Daoy (cell line): ENCODE data around the gene SMG5. TPM values are rescaled to one million over a fixed set of nuclear protein-coding genes. Genes with fewer than 3 reads are reported as not detected.
"Not testable (repeated sequence)": the region's sequence is repeated elsewhere in the genome, so short reads cannot be mapped to it uniquely, and the experiment has no call there.

ENCODE experiments used
- DNase-seq: peaks from one replicate; pipeline ENCODE4 v3.0.0-alpha.2; 2015; ENCODE audit warnings: low read depth
- total RNA-seq: library from RNA; depleted of rRNA; stranded (reverse); fragments of >200 nt; shearing (Covaris generic); gene quantifications from 2 replicates; pipeline ENCODE4 v1.2.3, GENCODE V29; 2014; rRNA removed

Gene SMG5, protein sequence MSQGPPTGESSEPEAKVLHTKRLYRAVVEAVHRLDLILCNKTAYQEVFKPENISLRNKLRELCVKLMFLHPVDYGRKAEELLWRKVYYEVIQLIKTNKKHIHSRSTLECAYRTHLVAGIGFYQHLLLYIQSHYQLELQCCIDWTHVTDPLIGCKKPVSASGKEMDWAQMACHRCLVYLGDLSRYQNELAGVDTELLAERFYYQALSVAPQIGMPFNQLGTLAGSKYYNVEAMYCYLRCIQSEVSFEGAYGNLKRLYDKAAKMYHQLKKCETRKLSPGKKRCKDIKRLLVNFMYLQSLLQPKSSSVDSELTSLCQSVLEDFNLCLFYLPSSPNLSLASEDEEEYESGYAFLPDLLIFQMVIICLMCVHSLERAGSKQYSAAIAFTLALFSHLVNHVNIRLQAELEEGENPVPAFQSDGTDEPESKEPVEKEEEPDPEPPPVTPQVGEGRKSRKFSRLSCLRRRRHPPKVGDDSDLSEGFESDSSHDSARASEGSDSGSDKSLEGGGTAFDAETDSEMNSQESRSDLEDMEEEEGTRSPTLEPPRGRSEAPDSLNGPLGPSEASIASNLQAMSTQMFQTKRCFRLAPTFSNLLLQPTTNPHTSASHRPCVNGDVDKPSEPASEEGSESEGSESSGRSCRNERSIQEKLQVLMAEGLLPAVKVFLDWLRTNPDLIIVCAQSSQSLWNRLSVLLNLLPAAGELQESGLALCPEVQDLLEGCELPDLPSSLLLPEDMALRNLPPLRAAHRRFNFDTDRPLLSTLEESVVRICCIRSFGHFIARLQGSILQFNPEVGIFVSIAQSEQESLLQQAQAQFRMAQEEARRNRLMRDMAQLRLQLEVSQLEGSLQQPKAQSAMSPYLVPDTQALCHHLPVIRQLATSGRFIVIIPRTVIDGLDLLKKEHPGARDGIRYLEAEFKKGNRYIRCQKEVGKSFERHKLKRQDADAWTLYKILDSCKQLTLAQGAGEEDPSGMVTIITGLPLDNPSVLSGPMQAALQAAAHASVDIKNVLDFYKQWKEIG
- 59.9 and 61.0 TPM in 2 replicates for total RNA-seq

DNA sequence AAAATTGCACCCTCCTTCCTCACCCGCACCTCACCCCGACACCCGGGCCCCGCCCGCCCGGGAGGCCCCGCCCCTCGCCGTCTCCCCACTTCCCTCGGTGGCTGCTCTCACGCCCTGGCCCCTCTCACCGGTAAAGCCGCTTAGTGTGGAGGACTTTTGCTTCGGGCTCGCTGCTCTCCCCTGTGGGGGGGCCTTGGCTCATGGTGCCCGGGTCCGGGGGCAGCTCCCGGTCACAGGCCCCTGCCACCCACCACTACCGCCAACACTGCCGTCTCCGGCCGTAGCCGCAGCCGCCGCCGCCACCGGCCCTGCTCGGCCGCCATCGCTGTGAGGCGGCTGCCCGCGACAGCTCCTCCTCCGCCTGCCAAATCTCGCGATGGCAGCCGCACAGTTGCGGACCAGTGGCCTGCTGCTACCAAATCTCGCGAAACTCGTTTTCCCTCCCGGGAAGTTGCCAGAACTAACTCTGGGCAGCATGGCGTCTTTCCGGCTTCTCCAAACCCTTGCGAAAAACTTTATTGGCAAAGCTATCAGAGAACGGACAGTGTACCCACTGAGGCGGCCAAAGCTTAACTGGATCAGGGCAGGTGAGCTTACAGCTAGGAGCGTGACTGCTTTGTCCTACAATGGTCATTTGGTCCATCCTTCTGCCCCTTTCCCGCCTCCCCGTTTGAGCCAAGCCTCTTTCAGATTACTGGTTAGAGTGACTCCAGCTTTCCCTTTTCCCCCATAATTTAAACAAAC lies at the start of gene SMG5:
TSS of gene SMG5 (minus strand) at position 347 of the 744 bp plus-strand sequence. CDS start at position 202, 145 bp downstream.
- DNase-seq: peak; percentile 99

DNA sequence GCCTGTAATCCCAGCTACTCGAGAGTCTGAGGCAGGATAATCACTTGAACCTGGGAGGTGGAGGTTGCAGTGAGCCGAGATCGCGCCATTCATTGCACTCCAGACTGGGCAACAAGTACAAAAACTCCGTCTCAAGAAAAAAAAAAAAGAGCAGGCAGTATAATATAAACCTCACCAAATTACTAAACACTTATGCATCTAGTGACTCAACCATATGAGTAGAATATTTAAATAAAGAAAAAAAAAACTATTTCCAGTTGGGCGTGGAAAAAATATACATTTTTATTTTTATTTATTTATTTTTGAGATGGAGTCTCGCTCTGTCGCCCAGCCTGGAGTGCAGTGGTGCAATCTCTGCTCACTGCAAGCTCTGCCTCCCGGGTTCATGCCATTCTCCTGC lies 40.6 kb upstream of the SMG5 start:
- not testable (repeated sequence) for DNase-seq

DNA sequence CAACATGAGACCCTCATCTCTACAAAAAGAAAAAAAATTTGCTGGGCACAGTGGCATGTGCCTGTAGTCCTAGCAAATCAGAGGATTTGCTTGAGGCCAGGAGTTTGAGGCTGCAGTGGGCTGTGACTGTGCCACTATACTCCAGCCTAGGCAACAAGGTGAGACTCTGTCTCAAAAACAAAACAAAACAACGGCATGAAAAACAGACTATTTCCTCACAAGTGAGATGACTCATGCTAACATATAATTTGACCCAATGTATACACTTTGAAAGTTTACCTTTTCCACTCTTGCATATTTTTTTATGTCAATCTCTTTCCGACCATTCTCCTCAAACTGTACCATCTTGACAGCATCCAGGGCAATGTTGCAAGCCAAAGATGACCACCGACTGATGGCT lies 37.9 kb upstream of the SMG5 start:
- no peak for DNase-seq

DNA sequence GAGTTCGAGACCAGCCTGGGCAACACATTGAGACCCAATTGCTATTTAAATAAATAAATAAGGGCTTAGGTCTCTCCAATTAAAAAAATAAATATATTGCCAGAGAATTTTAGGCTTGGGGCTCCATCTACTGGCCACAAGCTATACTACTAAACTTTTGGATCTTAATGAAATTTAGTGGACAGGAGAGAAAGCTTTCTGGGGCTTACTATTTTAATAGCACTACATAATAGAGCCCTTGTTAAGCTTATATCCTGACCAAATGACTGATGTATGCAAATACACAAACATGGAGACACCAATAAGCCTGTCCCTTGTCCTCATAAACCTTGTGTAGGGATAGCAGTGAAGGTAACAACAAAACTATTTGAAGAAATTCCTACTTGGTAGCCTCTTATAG lies 37.0 kb upstream of the SMG5 start:
- DNase-seq: no peak

DNA sequence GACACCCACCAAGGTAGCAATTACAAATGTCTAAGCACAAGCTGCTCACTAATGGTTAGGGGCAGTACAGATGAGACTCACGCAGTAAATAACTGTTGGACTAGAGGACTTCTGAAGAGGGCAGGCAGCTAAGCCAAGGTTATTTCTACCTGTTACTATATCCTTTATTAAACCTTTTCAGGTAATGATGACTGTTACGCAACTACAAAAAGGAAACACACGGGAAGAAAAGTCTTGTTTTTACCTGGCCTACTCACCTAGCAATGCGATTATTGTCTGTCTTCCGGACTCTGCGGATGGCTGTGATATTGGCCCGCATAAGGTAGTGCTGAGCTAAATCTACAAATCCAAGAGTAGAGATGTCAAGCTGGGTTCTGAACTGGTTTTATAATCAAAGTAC lies 34.3 kb upstream of the SMG5 start:
- DNase-seq: no peak

DNA sequence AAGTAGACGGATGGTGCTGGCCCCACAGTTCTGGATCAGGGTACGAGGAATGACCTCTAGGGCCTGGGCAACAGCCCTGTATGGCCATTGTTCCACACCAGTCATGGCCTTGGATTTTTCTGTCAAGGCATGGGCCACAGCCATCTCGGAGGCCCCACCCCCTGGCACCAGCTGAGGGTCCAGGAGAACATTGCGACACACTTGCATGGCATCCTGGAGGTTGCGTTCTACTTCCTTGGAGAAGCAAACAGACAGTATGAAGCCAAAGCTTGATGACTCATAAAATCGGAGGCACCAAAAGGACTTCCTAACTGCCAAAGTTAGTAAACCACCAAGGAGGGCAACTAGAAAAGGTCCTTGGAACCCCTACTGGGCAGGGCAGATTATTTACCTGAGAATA lies 28.3 kb upstream of the SMG5 start:
- DNase-seq: no peak

DNA sequence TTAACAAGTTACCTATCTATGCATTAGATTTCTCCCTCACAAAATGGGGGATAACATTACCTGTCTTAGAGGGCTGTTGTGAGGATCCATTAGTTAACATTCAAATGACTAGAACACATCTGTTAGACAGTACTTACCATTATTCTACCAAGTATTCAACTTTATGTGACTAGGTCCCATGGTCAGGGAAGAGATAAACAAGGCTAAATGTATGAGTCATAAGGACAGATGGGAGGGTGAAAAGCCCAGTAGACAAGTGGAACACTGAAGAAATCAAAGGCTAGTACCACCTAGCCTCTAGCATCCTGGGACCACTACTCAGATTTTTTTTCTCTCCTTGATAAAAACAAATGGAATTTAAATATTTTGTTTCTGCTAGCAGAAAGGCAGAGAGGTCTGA lies 25.5 kb upstream of the SMG5 start:
- DNase-seq: no peak

DNA sequence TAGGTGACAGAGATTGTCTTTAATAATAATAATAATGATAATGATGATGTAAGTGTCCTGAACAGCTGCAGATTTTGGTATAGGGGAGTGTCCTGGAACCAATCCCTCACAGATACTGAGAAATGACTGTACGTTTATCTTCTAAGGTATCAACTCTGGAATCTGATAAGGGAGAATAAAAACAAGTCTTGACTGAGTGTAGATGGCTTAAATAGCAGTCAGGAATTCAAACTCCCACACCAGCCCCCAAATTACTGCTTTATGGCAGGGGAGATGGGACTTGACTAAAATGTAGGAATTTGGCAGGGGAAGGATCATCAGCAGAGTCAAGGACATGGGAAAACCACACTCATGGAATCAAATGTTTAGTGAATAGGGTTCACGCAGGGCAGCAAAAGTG lies 22.6 kb upstream of the SMG5 start:
- DNase-seq: no peak

DNA sequence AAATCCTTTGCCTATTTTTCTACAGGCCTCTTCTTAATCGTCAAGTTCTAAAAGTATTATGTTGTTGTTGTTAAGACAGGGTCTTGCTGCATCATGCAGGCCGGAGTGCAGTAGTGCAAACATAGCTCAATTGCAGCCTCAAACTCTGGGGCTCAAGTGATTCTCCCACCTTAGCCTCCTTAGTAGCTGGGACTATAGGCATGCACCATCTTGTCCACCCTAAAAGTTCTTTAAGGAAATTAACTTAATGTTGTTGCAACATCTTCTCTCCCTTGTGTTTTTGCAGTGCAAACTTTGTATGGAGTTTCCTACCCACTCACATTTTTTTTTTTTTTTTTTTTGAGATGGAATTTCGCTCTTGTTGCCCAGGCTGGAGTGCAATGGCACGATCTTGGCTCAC lies 20.6 kb upstream of the SMG5 start:
- DNase-seq: no peak

DNA sequence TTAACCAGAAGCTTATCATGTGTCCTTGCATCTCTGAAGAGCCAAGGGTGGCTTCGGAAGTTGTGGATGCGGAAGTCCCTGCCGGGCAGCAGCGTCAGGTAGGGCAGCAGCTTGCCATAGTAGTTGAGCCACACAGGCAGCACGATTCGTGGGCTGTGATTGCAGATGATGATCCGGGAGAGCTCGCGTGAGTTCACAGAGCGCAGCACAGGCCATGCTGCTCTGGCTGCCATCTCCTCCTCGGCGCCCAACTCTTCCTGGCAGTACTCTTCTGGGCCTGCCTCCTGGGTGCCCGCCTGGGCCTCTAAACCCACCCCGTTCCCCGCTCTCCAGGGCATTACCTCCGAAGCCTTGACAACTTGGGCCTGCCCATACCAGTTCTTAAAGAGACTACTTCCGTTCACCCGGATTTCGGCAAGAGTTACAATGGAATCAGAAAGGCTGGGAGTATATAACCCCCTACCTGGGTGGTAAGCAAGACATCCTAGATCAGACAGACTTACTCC lies 16.3 kb upstream of the SMG5 start, which contains the start of gene VHLL:
TSS of gene VHLL (minus strand) at position 456 of the 506 bp plus-strand sequence. CDS start at position 338, 118 bp downstream.
- DNase-seq: no peak

DNA sequence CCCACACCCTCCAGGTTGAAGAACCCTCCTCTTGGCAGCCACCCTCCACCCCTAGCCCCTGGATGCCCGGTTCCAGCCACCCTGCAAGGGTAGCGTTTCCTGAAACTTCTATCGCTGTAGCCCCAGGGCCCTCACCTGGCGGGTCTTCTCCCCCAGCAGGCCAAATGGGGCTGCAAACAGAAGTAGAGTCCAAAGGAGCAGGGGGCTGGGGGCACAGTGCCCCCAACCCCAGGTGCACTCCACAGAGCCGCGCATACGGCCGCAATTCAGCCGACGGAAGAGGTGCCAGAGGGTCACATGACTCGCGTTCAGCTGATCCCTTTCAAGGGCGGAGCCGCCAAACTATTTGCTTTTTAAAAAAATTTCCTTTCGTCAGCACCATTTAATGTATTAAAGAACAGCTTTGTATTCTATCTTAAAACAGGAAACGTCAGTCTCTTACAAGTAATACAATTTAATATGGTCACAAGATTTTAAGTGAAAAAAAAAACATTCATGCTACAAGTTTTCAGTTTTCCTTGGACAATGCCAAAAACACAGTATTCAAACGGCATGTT lies 12.8 kb upstream of the SMG5 start, which contains the start of gene GLMP:
TSS of gene GLMP (minus strand) at position 289 of the 557 bp plus-strand sequence. CDS start at position 255, 34 bp downstream.
- peak; percentile 64 for DNase-seq

DNA sequence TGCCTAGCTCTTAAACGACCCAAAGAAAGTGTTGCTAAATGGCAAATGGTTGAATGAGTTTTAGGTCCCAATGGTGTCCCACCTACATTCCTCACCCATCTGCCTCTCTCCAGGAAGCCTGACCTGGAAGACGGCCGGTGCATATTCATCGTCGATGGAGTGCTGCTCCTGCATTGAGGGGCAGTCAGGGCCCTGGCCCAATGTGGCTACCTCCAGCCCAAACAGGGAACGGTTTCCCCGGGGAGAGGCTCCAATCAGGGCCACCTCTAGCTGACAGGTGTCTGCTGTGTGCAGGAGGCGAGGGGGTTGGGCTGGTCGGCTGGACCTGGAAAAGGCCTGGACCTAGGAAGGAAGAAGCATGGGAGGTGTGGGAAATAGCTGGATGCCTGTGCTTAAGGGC lies 11.3 kb upstream of the SMG5 start:
- no peak for DNase-seq

DNA sequence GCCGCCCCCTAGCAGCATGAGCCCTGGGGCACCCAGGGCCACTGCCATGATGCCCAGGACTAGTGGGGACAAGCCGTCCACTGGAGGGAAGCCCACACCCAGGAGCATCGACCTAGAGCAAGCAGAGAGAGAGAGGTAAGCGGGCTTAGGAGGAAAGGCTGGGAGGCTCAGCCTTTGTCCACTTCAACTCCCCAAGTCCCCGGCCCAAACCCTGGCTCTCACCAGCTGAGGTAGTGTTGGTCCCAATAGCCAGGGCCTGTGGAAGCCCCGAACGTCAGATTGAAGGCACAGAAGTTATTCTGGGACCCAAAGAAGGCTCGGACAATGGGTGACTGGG lies 10.4 kb upstream of the SMG5 start:
- DNase-seq: no peak

DNA sequence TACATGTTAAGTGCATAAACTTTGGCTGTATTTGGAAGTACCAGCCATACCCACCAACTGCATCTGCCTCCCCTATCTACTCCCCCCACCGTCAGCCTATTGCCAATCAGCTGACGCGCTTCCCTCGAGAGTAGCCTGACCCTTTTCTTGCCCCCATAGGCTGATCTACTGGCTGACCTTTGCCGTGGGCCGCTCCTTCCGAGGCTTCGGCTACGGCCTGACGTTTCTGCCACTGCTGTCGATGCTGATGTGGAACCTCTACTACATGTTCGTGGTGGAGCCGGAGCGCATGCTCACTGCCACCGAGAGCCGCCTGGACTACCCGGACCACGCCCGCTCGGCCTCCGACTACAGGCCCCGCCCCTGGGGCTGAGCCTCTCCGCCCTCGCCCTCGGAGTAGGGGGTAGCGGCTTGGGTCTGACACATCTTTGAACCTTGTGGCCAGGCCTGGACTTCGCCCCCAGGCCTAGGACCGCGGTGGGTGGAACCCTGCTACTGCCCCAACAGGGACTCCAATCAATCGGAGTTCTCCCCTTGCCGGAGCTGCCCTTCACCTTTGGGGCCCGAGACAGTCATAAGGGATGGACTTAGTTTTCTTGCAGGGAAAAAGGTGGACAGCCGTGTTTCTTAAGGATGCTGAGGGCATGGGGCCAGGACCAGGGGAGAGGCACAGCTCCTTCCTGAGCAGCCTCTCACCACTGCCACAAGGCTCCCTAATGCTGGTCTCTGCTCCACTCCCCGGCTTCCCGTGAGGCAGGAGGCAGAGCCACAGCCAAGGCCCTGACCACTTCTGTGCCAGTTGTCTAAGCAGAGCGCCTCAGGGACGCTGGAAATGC lies 8.8 kb upstream of the SMG5 start:
- DNase-seq: peak; percentile 82

DNA sequence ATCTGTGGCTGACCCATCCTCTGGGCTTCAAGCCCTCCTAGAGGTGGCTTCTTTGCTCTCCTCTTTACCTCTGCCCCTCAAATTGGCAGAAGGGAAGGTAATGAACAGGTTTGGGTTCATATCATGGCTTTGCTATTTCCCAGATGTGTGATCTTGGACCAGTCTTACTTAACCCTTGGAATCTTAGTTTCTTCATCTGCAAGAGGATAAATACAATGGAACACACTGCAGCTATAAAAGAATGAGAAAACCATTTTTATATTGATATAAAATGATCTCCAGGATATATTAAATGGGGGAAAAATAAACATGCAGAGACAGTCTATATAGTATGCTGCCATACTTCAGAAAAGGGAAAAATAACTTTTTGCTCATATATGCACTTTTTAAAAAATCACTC lies 7.2 kb upstream of the SMG5 start:
- no peak for DNase-seq

DNA sequence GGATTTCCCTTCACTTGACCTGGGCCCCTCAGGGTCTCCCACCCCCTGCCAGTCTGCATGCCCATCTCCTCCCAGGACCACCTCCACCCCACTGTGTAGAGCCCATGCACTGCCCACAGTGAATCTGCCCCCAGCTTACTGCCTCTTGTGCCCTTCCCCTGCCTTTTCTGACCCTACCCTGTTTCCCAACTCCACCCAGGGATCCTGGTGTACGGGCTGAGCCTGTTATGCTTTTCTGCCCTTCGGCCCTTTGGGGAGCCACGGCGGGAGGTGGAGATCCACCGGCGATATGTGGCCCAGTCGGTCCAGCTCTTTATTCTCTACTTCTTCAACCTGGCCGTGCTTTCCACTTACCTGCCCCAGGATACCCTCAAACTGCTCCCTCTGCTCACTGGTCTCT lies 3.4 kb upstream of the SMG5 start:
- no peak for DNase-seq

DNA sequence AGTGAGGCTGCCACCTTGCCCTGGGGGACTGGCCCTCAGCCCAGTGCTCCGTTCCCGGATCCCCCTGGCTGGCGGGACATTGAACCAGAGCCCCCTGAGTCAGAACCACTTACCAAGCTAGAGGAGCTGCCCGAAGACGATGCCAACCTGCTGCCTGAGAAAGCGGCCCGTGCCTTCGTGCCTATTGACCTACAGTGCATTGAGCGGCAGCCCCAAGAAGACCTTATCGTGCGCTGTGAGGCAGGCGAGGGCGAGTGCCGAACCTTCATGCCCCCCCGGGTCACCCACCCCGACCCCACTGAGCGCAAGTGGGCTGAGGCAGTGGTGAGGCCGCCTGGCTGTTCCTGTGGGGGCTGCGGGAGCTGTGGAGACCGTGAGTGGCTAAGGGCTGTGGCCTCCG lies 2.8 kb upstream of the SMG5 start:
- DNase-seq: no peak

DNA sequence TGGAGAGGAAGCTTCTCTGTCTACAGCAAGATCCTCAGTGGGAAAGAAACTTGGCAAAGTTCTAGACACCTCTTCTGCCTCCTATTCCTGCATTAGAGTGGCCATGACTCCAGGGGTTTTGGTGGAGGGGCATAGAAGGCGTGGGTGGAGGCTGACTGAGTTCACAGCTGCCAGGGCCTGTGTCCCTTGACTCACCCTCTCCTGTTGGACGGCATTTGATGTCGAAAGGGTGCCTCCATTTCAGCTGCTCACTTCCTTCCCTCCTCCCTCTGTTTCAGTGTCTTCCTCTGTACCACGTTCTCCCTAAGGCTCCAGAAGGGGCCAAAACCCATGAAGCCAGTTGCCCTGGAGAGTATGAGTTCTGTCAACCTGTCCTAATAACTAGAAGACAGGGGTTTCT lies 2.1 kb upstream of the SMG5 start:
- DNase-seq: no peak

DNA sequence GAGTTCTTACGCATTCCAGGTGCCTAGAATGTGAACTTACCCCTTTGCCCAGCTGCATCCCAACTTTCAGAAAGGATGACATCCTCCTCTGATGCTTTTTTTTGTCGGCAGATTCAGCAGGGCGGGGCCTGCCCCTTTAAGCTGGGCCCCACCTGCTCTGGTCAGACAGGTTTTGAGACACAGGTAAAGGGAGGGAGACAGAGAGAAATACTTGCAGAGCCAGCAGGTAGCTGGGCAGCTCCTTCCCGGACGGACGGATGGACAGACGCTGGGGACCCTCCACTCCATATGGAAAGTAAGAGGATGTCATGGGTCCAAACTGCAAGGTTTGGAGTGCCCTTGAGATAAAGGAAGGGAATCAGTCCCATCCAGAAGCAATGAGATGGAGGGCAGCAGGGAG lies 1.5 kb upstream of the SMG5 start, which contains the start of gene TMEM79:
TSS of gene TMEM79 (plus strand) at position 214 of the 400 bp plus-strand sequence. CDS start 902 bp downstream, outside the sequence.
- no peak for DNase-seq

DNA sequence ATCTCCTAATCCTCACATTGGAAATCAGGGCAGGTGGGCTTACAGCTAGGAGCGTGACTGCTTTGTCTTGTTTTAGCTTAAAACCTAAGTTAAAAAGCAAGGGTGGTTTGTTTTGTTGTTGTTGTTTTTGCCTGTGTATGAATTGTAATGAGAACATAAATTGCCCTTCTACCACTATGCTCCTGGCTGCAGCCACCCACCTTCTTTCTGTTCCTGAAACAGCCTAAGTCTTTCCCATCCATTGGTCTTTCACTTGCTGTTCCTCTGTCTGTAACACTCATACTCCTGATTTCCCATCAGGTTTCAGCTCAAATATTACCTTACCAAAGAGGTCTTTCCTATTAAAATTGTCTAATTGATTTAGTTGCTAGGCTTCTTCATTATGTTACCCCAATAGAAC lies 896 bp upstream of the SMG5 start:
- no peak for DNase-seq
